ENCODE data around the gene PANK1.

PANK1 gene

GRCh38 chr10:89644967-89645741 lies at the start of gene PANK1:
Gene PANK1 (minus strand): TSS chr10:89645242. CDS start chr10:89644891, 351 bp downstream.
- peak; percentile 30 for DNase-seq (ENCODE audit: insufficient read length, low spot score)

GRCh38 chr10:89693176-89693575 lies 48.1 kb upstream of the PANK1 start:
- FAIRE-seq (peak; percentile 8), DNase-seq (ENCODE audit: insufficient read length, low spot score) (no peak)

More at GRCh38 chr10:89644967-89645741, at the start of gene PANK1:
- peak; percentile 92 for FAIRE-seq

GRCh38 chr10:89692416-89692815 lies 47.4 kb upstream of the PANK1 start:
- no peak for FAIRE-seq
- no peak for DNase-seq (ENCODE audit: insufficient read length, low spot score)

- FAIRE-seq (no peak), DNase-seq (ENCODE audit: insufficient read length, low spot score) (no peak)
Observed at GRCh38 chr10:89690027-89690426, 45.0 kb upstream of the PANK1 start.

GRCh38 chr10:89685936-89686335 lies 40.9 kb upstream of the PANK1 start:
- DNase-seq (ENCODE audit: insufficient read length, low spot score) = no peak
- FAIRE-seq = no peak

GRCh38 chr10:89684604-89685003 lies 39.6 kb upstream of the PANK1 start:
- no peak for FAIRE-seq
- no peak for DNase-seq (ENCODE audit: insufficient read length, low spot score)

- DNase-seq (ENCODE audit: insufficient read length, low spot score) = no peak
Observed at GRCh38 chr10:89683883-89684282, 38.8 kb upstream of the PANK1 start.

GRCh38 chr10:89679986-89680385 lies 34.9 kb upstream of the PANK1 start:
- FAIRE-seq (no peak), DNase-seq (ENCODE audit: insufficient read length, low spot score) (no peak)

More at GRCh38 chr10:89683883-89684282, 38.8 kb upstream of the PANK1 start:
- FAIRE-seq = no peak

- DNase-seq (ENCODE audit: insufficient read length, low spot score) = no peak
- no peak for FAIRE-seq
Observed at GRCh38 chr10:89677341-89677740, 32.3 kb upstream of the PANK1 start.

GRCh38 chr10:89670926-89671325 lies 25.9 kb upstream of the PANK1 start:
- DNase-seq (ENCODE audit: insufficient read length, low spot score) = no peak
- no peak for FAIRE-seq

GRCh38 chr10:89669985-89670384 lies 24.9 kb upstream of the PANK1 start:
- DNase-seq (ENCODE audit: insufficient read length, low spot score) (no peak), FAIRE-seq (no peak)

GRCh38 chr10:89668386-89669071 lies 23.5 kb upstream of the PANK1 start:
- FAIRE-seq (no peak), DNase-seq (ENCODE audit: insufficient read length, low spot score) (no peak)

- no peak for FAIRE-seq
Observed at GRCh38 chr10:89666138-89666537, 21.1 kb upstream of the PANK1 start.

GRCh38 chr10:89665302-89665701 lies 20.3 kb upstream of the PANK1 start:
- no peak for DNase-seq (ENCODE audit: insufficient read length, low spot score)
- no peak for FAIRE-seq

More at GRCh38 chr10:89666138-89666537, 21.1 kb upstream of the PANK1 start:
- DNase-seq (ENCODE audit: insufficient read length, low spot score) = no peak

- FAIRE-seq (no peak), DNase-seq (ENCODE audit: insufficient read length, low spot score) (no peak)
Observed at GRCh38 chr10:89664203-89664602, 19.2 kb upstream of the PANK1 start.

- DNase-seq (ENCODE audit: insufficient read length, low spot score) (no peak), FAIRE-seq (no peak)
Observed at GRCh38 chr10:89663144-89663543, 18.1 kb upstream of the PANK1 start.

GRCh38 chr10:89662596-89662995 lies 17.6 kb upstream of the PANK1 start:
- no peak for DNase-seq (ENCODE audit: insufficient read length, low spot score)
- no peak for FAIRE-seq

- DNase-seq (ENCODE audit: insufficient read length, low spot score) = no peak
- peak; percentile 53 for FAIRE-seq
Observed at GRCh38 chr10:89659143-89660131, 14.4 kb upstream of the PANK1 start.

- DNase-seq (ENCODE audit: insufficient read length, low spot score) (no peak), FAIRE-seq (no peak)
Observed at GRCh38 chr10:89657302-89657701, 12.3 kb upstream of the PANK1 start.

- FAIRE-seq (no peak), DNase-seq (ENCODE audit: insufficient read length, low spot score) (no peak)
Observed at GRCh38 chr10:89655722-89656121, 10.7 kb upstream of the PANK1 start.

GRCh38 chr10:89653410-89653869 lies 8.4 kb upstream of the PANK1 start:
- FAIRE-seq (peak; percentile 97), DNase-seq (ENCODE audit: insufficient read length, low spot score) (no peak)

Measured in GM19239 (cell line).